Ishikawa (cell line): Measurements from ENCODE around the gene PDGFC.

Experiments
- CEBPB ChIP-seq: IDR thresholded peaks from 2 replicates; pipeline ENCODE4 v1.6.1; 2012
- CREB1 ChIP-seq: IDR thresholded peaks from 2 replicates; pipeline ENCODE4 v1.6.1; 2012; ENCODE audit warnings: low read depth
- EGR1 ChIP-seq: IDR thresholded peaks from 2 replicates; pipeline ENCODE4 v1.6.1; 2012
- EP300 ChIP-seq: IDR thresholded peaks from 2 replicates; pipeline ENCODE4 v1.6.1; 2012; ENCODE audit warnings: borderline replicate concordance
- MAX ChIP-seq: IDR thresholded peaks from 2 replicates; pipeline ENCODE4 v1.6.1; 2012
- NFIC ChIP-seq: IDR thresholded peaks from 2 replicates; pipeline ENCODE4 v1.6.1; 2012
- RAD21 ChIP-seq: IDR thresholded peaks from 2 replicates; pipeline ENCODE4 v1.6.1; 2012; ENCODE audit warnings: low read depth
- REST ChIP-seq: IDR thresholded peaks from 2 replicates; pipeline ENCODE4 v1.6.1; 2012; ENCODE audit warnings: low read depth, mild to moderate bottlenecking
- TAF1 ChIP-seq: IDR thresholded peaks from 2 replicates; pipeline ENCODE4 v1.6.1; 2012; ENCODE audit warnings: low read depth, mild to moderate bottlenecking
- TEAD4 ChIP-seq: IDR thresholded peaks from 2 replicates; pipeline ENCODE4 v1.6.1; 2012
- YY1 ChIP-seq: IDR thresholded peaks from 2 replicates; pipeline ENCODE4 v1.6.1; 2012; ENCODE audit warnings: low read depth
- ZBTB7A ChIP-seq: IDR thresholded peaks from 2 replicates; pipeline ENCODE4 v1.6.1; 2012; ENCODE audit warnings: low read depth
- TF ChIP-seq, protein P1 (sequence below): IDR thresholded peaks from 2 replicates; pipeline ENCODE4 v1.6.1; 2012

Gene PDGFC

DNA sequence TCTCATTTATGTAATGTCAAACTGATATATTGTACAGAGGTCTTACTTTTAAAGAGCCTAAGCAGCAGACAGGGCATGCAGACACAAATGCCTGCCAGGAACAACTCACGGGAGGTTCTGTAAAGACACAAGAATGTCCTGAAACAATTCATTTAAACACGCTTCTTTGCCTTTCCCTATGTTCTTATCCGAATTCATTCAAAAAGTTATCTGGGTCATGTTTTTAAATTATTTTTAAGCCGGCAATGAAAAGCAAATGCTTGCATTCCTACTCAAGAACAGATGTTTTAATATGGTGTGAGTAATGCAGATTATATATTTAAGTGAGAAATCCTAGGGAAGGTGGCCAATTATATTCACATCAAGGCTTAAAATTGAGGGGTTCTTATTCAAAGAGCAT lies 192.6 kb downstream of the PDGFC start:
- TF ChIP-seq ZBTB7A (no peak), EP300 (no peak), REST (no peak), CEBPB (no peak), RAD21 (no peak), TAF1 (no peak)
- TF ChIP-seq, protein P1, sequence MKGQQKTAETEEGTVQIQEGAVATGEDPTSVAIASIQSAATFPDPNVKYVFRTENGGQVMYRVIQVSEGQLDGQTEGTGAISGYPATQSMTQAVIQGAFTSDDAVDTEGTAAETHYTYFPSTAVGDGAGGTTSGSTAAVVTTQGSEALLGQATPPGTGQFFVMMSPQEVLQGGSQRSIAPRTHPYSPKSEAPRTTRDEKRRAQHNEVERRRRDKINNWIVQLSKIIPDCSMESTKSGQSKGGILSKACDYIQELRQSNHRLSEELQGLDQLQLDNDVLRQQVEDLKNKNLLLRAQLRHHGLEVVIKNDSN, result no peak

GRCh38 chr4:156778606-156779005 lies 193.0 kb downstream of the PDGFC start:
- TF ChIP-seq MAX, result no peak
- no peak for TF ChIP-seq EGR1
- no peak for TF ChIP-seq RAD21
- no peak for TF ChIP-seq NFIC
- TF ChIP-seq YY1, result no peak
- no peak for TF ChIP-seq EP300
- TF ChIP-seq TEAD4, result no peak

DNA sequence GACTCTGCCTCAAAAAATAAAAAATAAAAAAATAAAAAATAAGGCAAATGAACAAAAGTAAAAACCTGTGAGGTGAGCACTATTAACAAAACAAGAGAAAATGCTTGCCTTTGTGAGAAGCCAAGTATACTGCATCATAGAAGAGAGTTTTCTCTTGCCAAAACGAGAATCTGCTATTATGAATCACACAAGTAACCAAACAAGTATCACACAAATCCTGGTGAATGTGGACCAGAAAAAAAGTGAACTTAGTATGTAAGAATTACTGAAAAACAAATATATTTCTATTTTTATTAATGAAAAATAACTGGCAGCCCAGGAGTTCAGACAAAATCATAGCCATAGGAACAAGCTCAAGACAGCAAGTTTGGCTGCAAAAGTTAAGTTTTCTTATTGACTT lies 193.5 kb downstream of the PDGFC start:
- TF ChIP-seq CEBPB (no peak), CREB1 (no peak), TAF1 (no peak), NFIC (no peak), ZBTB7A (no peak), EGR1 (no peak), REST (no peak), TEAD4 (no peak)

GRCh38 chr4:156775813-156776212 lies 195.8 kb downstream of the PDGFC start:
- TF ChIP-seq MAX, result no peak

GRCh38 chr4:156774422-156774821 lies 197.2 kb downstream of the PDGFC start:
- peak; percentile 2; the same call in 1 of the 2 replicates for TF ChIP-seq NFIC
- TF ChIP-seq, protein P1, result no peak
- TF ChIP-seq REST, result no peak

DNA sequence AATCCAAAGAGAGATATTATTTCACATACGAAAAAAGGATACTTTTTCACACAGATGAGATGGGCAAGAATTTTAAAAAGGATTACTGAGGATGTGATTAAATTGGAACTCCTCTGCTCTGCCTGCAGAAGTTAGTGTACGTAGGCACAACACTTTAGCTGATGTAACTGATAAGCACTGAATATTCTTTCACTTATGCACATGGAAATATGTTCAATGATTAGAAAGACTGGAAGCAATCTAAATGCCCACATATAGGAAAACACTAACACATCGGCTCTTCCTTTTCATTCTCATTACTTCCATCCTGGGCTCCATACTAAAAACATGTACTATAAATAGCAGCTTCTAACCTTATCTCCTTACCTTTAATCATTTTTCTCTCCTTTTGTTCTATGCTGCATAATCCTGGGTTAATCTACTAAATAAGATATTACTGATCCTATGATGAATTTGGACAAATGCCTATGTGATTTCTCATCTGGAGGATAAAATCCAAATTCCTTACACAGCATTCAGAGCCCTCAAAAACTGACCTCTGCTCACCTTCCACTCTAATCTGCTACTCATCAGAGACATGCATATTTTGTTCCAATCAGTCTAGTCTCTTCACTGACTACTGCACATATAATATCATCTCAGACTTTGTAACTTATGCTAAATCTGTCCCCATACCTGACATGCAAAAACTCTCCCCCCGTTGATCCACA lies 197.8 kb downstream of the PDGFC start:
- no peak for TF ChIP-seq MAX
- 0 out of 2 replicates have a peak, but pooled peaks have one; percentile 16 for TF ChIP-seq TEAD4
